Kidney (tissue), 14 donors: ENCODE results near the gene LRRC75A. TPM values are rescaled to one million over a fixed set of nuclear protein-coding genes. Genes with fewer than 3 reads are reported as not detected.

Experiments used
- DNase-seq, 5 donors: peaks; one replicate each; pipeline ENCODE4 v3.0.0-alpha.2; 2013 to 2020
- FAIRE-seq: peaks from 2 replicates; lab custom pipeline; 2012; peaks lifted over from hg19 to GRCh38; lab: Jason Lieb, UNC
- H3K27ac ChIP-seq, 2 donors: one replicate each; pipeline ENCODE4 v1.7.0; 2013; ENCODE audit warnings: low read depth in 2 of 2, low read length in 2 of 2, inconsistent platforms in 1 of 2
- H3K27me3 ChIP-seq: one replicate; pipeline ENCODE4 v1.7.1; 2013; ENCODE audit warnings: low read length, inconsistent platforms; ENCODE audit not compliant: control insufficient read depth, insufficient read depth
- H3K36me3 ChIP-seq, 3 donors: one replicate each; pipeline versions ENCODE4 v1.7.0 to v1.7.1; 2013; ENCODE audit warnings: low read length in 3 of 3, control low read depth in 1 of 3, inconsistent platforms in 1 of 3; ENCODE audit not compliant: insufficient read depth in 3 of 3, control insufficient read depth in 2 of 3
- H3K4me1 ChIP-seq, 3 donors: one replicate each; pipeline versions ENCODE4 v1.7.0 to v1.7.1; 2013; ENCODE audit warnings: low read length in 3 of 3, inconsistent platforms in 1 of 3, low read depth in 1 of 3; ENCODE audit not compliant: control insufficient read depth in 2 of 3, insufficient read depth in 2 of 3
- H3K4me3 ChIP-seq, 3 donors: one replicate each; pipeline versions ENCODE4 v1.7.0 to v1.8.1; 2013; ENCODE audit warnings: low read length in 3 of 3, control low read depth in 1 of 3, inconsistent platforms in 1 of 3
- H3K9ac ChIP-seq, 3 donors: one replicate each; pipeline versions ENCODE4 v1.7.0 to v1.7.1; 2013; ENCODE audit warnings: low read length in 3 of 3, control low read depth in 1 of 3, inconsistent platforms in 1 of 3
- H3K9me3 ChIP-seq, 3 donors: one replicate each; pipeline versions ENCODE4 v1.7.0 to v1.7.1; 2013; ENCODE audit warnings: low read length in 3 of 3, control low read depth in 1 of 3, inconsistent platforms in 1 of 3; ENCODE audit not compliant: control insufficient read depth in 2 of 3, insufficient read depth in 1 of 3
- CTCF ChIP-seq: IDR thresholded peaks from 3 replicates; pipeline ENCODE4 v1.5.1; 2012; ENCODE audit warnings: mild to moderate bottlenecking, moderate library complexity, borderline replicate concordance; ENCODE audit not compliant: insufficient read depth; ENCODE audit errors: extremely low read depth
- intact Hi-C: fragments of 100-400 bp; cut with DNase I; formaldehyde crosslinking; loops from one replicate; pipeline ENCODE4 v1.11.1; 2022
- polyA plus RNA-seq: library from polyadenylated mRNA; stranded (reverse); fragments of 350-450 nt; fragmentation: Illumina TruSeq; extraction: RNeasy Lipid Tissue Mini Kit (QIAGEN cat#74804); gene quantifications from one replicate; pipeline ENCODE4 v1.2.3, GENCODE V29; 2014; ENCODE audit warnings: low read depth, low replicate concordance; ENCODE audit not compliant: insufficient read depth
- total RNA-seq: library from RNA; stranded (reverse); fragmentation: NEBNext Ultra II Directional; extraction: Animal tissue kit (Norgen Biotek cat#: 25700); gene quantifications from one replicate; pipeline ENCODE4 v1.2.1, GENCODE V29; 2021
- donor health status: control.
- donor health status: control.
- donor health status: control.
- donor health status: control.
- donor health status: control.
- donor health status: DM: yes; HTN: yes; CAD: no.
- donor health status: Normal renal cell carcinoma (clear cell type).

Gene LRRC75A
- total and polyA plus RNA-seq, 2 donors from 2014 or later = 2.5 to 2.6 TPM

GRCh38 chr17:16425698-16426659 is 66.0 kb downstream of the LRRC75A start:
- intact Hi-C loops = no loop called here
- FAIRE-seq = no peak
- DNase-seq = no peak

GRCh38 chr17:16425202-16425601 is 66.8 kb downstream of the LRRC75A start:
- H3K9ac ChIP-seq = no peak overlapping the region
- H3K9me3 ChIP-seq = no peaks in the 10 kb centered on the region
- no peaks in the 10 kb centered on the region for H3K36me3 ChIP-seq
- DNase-seq = no peak
- H3K4me3 ChIP-seq = no peak overlapping the region
- intact Hi-C loops = no loop called here
- FAIRE-seq = no peak
- TF ChIP-seq CTCF = no peak
- no peaks in the 10 kb centered on the region for H3K27me3 ChIP-seq
- H3K27ac ChIP-seq = no peak overlapping the region
- no peaks in the 10 kb centered on the region for H3K4me1 ChIP-seq

More at GRCh38 chr17:16425698-16426659, 66.0 kb downstream of the LRRC75A start:
- Histone ChIP-seq H3K27me3 (no peaks in the 10 kb centered on the region), H3K4me1 (no peaks in the 10 kb centered on the region), H3K9me3 (no peaks in the 10 kb centered on the region), H3K36me3 (no peaks in the 10 kb centered on the region), H3K9ac (no peak overlapping the region), H3K27ac (no peak overlapping the region), H3K4me3 (no peak overlapping the region)
- TF ChIP-seq CTCF = no peak

- Histone ChIP-seq H3K27ac (no peak overlapping the region), H3K36me3 (no peaks in the 10 kb centered on the region), H3K4me3 (no peak overlapping the region), H3K9ac (no peak overlapping the region), H3K4me1 (peaks cover 0 to 2% (median 0%) of the 10 kb centered on the region in 3 donors), H3K27me3 (no peaks in the 10 kb centered on the region), H3K9me3 (no peaks in the 10 kb centered on the region)
- intact Hi-C loops = no loop called here
- FAIRE-seq = no peak
- no peak for DNase-seq
- no peak for TF ChIP-seq CTCF
Measured at GRCh38 chr17:16423226-16423872, 68.6 kb downstream of the LRRC75A start.
